ENCODE data around the gene CARD11. TPM values are rescaled to one million over a fixed set of nuclear protein-coding genes. Genes with fewer than 3 reads are reported as not detected.

Gene CARD11
- total and polyA plus RNA-seq, 2 experiments from 2014 or later, result 17.7 to 29.0 TPM

DNA sequence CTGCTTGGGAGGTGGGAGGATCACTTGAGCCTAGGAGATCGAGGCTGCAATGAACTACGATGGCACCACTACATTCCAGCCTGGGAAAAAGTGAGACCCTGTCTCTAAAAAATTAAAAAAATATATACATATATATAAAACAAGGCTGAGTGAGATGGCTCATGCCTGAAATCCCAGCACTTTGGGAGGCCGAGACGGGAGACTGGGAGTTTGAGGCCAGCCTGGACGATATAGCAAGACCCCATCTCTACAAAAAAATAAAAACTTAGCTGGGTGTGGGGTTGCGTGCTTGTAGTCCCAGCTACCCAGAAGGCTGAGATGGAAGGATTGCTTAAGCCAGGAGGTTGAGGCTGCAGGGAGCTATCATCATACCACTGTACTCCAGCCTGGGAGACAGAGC lies 87.6 kb downstream of the CARD11 start:
- DNase-seq (ENCODE audit: low spot score) (no peak), ATAC-seq (no peak)
- Histone ChIP-seq H3K4me1 (ENCODE audit: insufficient read depth) (no peaks in the 10 kb centered on the region), H3F3A (replicated peaks; ENCODE audit: low read depth) (no peaks in the 10 kb centered on the region), H3K4me2 (no peak overlapping the region), H4K20me1 (replicated peaks; ENCODE audit: insufficient read depth) (no peaks in the 10 kb centered on the region), H3K9me2 (ENCODE audit: insufficient read depth) (0 out of 2 replicates have a peak, but pooled peaks cover 3% of the 10 kb centered on the region), H3K27ac (ENCODE audit: low read depth) (no peak overlapping the region), H2AFZ (no peak overlapping the region), H3K4me3 (no peak overlapping the region), H3K36me3 (ENCODE audit: insufficient read depth) (no peaks in the 10 kb centered on the region), H3K79me2 (replicated peaks; ENCODE audit: insufficient read depth) (no peaks in the 10 kb centered on the region), H3K27me3 (ENCODE audit: insufficient read depth) (no peaks in the 10 kb centered on the region)
- H3K27ac Mint-ChIP-seq, result no peak overlapping the region
- peaks cover 10% of the 10 kb centered on the region for H3K9me3 Mint-ChIP-seq
- no peak overlapping the region for H3K4me3 Mint-ChIP-seq
- peaks cover 23% of the 10 kb centered on the region for H3K36me3 Mint-ChIP-seq (ENCODE audit: low read depth)
- H3K4me1 Mint-ChIP-seq, result peaks cover 7% of the 10 kb centered on the region; the same call in 1 of the 3 replicates
- peaks cover 6% of the 10 kb centered on the region for H3K27me3 Mint-ChIP-seq (ENCODE audit: insufficient read depth, low read depth, poor library complexity)
- TF ChIP-seq ZNF114 (CRISPR knock-in tag; IDR thresholded peaks at IDR 0.05) (no peak), POLR2AphosphoS5 (IDR thresholded peaks at IDR 0.05; ENCODE audit: low read depth) (no peak), STAT1 (IDR thresholded peaks at IDR 0.05; ENCODE audit: unreplicated experiment) (no peak), EZH2phosphoT487 (IDR thresholded peaks at IDR 0.05; ENCODE audit: unreplicated experiment) (no peak), ZNF331 (CRISPR knock-in tag; IDR thresholded peaks at IDR 0.05; ENCODE audit: low read depth) (no peak), CREB1 (CRISPR knock-in tag; IDR thresholded peaks at IDR 0.05; ENCODE audit: low read depth) (no peak)
- TF ChIP-seq, protein P1, sequence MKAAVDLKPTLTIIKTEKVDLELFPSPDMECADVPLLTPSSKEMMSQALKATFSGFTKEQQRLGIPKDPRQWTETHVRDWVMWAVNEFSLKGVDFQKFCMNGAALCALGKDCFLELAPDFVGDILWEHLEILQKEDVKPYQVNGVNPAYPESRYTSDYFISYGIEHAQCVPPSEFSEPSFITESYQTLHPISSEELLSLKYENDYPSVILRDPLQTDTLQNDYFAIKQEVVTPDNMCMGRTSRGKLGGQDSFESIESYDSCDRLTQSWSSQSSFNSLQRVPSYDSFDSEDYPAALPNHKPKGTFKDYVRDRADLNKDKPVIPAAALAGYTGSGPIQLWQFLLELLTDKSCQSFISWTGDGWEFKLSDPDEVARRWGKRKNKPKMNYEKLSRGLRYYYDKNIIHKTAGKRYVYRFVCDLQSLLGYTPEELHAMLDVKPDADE (IDR thresholded peaks at IDR 0.05), result no peak

DNA sequence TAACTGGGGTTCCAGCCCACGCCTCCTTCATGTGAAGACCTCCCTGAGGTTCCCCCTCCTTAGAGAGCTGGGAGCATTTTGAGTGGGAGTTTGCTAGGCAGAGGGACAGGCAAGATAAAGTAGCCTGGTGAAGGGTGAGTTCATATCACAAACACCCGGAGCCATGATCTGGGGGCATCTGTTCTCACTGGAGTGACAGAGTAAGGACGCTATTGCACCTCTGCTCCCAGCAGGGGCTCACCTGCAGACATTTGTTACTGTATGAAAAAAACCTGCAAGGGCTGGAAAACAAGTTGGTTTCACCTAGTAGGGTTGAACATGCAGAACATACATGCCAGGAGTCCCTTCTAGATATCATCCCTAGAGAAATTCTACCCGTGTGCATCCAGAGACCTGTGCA lies 88.4 kb downstream of the CARD11 start:
- 0 out of 2 replicates have a peak, but pooled peaks cover under 1% of the 10 kb centered on the region for H3K36me3 ChIP-seq (ENCODE audit: insufficient read depth)
- H3K4me3 ChIP-seq, result no peak overlapping the region
- H3K36me3 Mint-ChIP-seq (ENCODE audit: low read depth), result peaks cover 32% of the 10 kb centered on the region
- ATAC-seq (no peak), DNase-seq (ENCODE audit: low spot score) (no peak)
- peaks cover 6% of the 10 kb centered on the region for H3K27me3 Mint-ChIP-seq (ENCODE audit: insufficient read depth, low read depth, poor library complexity)
- no peaks in the 10 kb centered on the region for H3K4me1 ChIP-seq (ENCODE audit: insufficient read depth)
- H3K9me3 Mint-ChIP-seq, result peaks cover 18% of the 10 kb centered on the region
- H3F3A ChIP-seq (replicated peaks; ENCODE audit: low read depth), result no peaks in the 10 kb centered on the region
- H3K4me2 ChIP-seq, result no peak overlapping the region
- H3K4me3 Mint-ChIP-seq, result no peak overlapping the region
- peaks cover 7% of the 10 kb centered on the region; the same call in 1 of the 3 replicates for H3K4me1 Mint-ChIP-seq
- no peak overlapping the region for H2AFZ ChIP-seq
- no peaks in the 10 kb centered on the region for H3K79me2 ChIP-seq (replicated peaks; ENCODE audit: insufficient read depth)
- H4K20me1 ChIP-seq (replicated peaks; ENCODE audit: insufficient read depth), result no peaks in the 10 kb centered on the region
- no peaks in the 10 kb centered on the region for H3K27me3 ChIP-seq (ENCODE audit: insufficient read depth)
- no peak overlapping the region for H3K27ac Mint-ChIP-seq
- H3K9me2 ChIP-seq (ENCODE audit: insufficient read depth), result 0 out of 2 replicates have a peak, but pooled peaks cover 3% of the 10 kb centered on the region
- H3K27ac ChIP-seq (ENCODE audit: low read depth), result no peak overlapping the region
- TF ChIP-seq ZNF114 (CRISPR knock-in tag; IDR thresholded peaks at IDR 0.05) (no peak), ZNF462 (CRISPR knock-in tag; IDR thresholded peaks at IDR 0.05) (no peak), CREB1 (CRISPR knock-in tag; IDR thresholded peaks at IDR 0.05; ENCODE audit: low read depth) (no peak), POLR2AphosphoS5 (IDR thresholded peaks at IDR 0.05; ENCODE audit: low read depth) (no peak), ZNF331 (CRISPR knock-in tag; IDR thresholded peaks at IDR 0.05; ENCODE audit: low read depth) (no peak), EZH2phosphoT487 (IDR thresholded peaks at IDR 0.05; ENCODE audit: unreplicated experiment) (no peak), STAT1 (IDR thresholded peaks at IDR 0.05; ENCODE audit: unreplicated experiment) (no peak)
- TF ChIP-seq, protein P2, sequence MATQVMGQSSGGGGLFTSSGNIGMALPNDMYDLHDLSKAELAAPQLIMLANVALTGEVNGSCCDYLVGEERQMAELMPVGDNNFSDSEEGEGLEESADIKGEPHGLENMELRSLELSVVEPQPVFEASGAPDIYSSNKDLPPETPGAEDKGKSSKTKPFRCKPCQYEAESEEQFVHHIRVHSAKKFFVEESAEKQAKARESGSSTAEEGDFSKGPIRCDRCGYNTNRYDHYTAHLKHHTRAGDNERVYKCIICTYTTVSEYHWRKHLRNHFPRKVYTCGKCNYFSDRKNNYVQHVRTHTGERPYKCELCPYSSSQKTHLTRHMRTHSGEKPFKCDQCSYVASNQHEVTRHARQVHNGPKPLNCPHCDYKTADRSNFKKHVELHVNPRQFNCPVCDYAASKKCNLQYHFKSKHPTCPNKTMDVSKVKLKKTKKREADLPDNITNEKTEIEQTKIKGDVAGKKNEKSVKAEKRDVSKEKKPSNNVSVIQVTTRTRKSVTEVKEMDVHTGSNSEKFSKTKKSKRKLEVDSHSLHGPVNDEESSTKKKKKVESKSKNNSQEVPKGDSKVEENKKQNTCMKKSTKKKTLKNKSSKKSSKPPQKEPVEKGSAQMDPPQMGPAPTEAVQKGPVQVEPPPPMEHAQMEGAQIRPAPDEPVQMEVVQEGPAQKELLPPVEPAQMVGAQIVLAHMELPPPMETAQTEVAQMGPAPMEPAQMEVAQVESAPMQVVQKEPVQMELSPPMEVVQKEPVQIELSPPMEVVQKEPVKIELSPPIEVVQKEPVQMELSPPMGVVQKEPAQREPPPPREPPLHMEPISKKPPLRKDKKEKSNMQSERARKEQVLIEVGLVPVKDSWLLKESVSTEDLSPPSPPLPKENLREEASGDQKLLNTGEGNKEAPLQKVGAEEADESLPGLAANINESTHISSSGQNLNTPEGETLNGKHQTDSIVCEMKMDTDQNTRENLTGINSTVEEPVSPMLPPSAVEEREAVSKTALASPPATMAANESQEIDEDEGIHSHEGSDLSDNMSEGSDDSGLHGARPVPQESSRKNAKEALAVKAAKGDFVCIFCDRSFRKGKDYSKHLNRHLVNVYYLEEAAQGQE (IDR thresholded peaks at IDR 0.05; ENCODE audit: unreplicated experiment), result no peak
